ENCODE results near the gene FAM120C.

GRCh38 chrX:54063361-54063760 is 119.7 kb downstream of the FAM120C start:
- TF ChIP-seq EZH2 (IDR thresholded peaks at IDR 0.05; ENCODE audit: low read length, unreplicated experiment) (no peak), CTCF (conservative IDR thresholded peaks at IDR 0.05; ENCODE audit: low read depth, low read length) (no peak)

All from PC-3 (cell line).